GM12878 (cell line): ENCODE measurements around the gene PRIM1. TPM values are rescaled to one million over a fixed set of nuclear protein-coding genes. Genes with fewer than 3 reads are reported as not detected.

Source experiments
- ATAC-seq: fragments of 200-7000 bp; cut with Tn5 transposase; 3 replicates; pipeline ENCODE4 v1.9.1; 2020; ENCODE audit warnings: mild to moderate bottlenecking, moderate library complexity
- BruUV-seq: library from RNA; stranded (reverse); fragments of 400-500 nt; replicated peaks from 2 replicates; lab custom pipeline; 2021; lab: Mats Ljungman, UMichigan
- CTCF ChIA-PET: fragments of 300-600 bp; sonication (Branson Sonifier 250); formaldehyde crosslinking; extraction: SDS; loops from one replicate; lab custom pipeline; 2021; ENCODE audit warnings: inconsistent platforms; lab: Yijun Ruan, JAX
- POLR2A ChIA-PET: fragments of 350-600 bp; formaldehyde crosslinking; extraction: SDS; loops from one replicate; lab custom pipeline; 2021; ENCODE audit warnings: inconsistent platforms; lab: Charles Lee
- RAD21 ChIA-PET: fragments of 300-600 bp; sonication (Branson Sonifier 250); formaldehyde crosslinking; loops from one replicate; lab custom pipeline; 2023; ENCODE audit warnings: antibody characterized with exemption; ENCODE audit not compliant: unreplicated experiment; lab: Charles Lee
- SMC1A ChIA-PET: fragments of 300-600 bp; sonication (Branson Sonifier 250); formaldehyde crosslinking; loops from one replicate; lab custom pipeline; 2023; ENCODE audit not compliant: unreplicated experiment, uncharacterized antibody; lab: Charles Lee
- DNase-seq: peaks from one replicate; pipeline ENCODE4 v3.0.0-alpha.2; 2011; ENCODE audit warnings: low read depth, low spot score
- FAIRE-seq: peaks from 3 replicates; lab custom pipeline; 2011; peaks lifted over from hg19 to GRCh38; lab: Jason Lieb, UNC
- H2AFZ ChIP-seq: 2 replicates; pipeline ENCODE4 v1.6.0; 2011; ENCODE audit warnings: low read depth, low read length, control low read depth; ENCODE audit not compliant: control insufficient read depth
- H3K27ac ChIP-seq: 2 replicates; pipeline ENCODE4 v1.5.1; 2011; ENCODE audit warnings: control low read depth; ENCODE audit not compliant: control insufficient read depth, insufficient read depth
- H3K27me3 ChIP-seq, 2 experiments: replicated peaks in 1 of 2; 2 replicates each; pipeline versions ENCODE4 v1.6.0 to v1.6.1; 2011; ENCODE audit warnings: low read length in 1 of 2; ENCODE audit not compliant: control insufficient read depth in 2 of 2, insufficient read depth in 2 of 2
- H3K36me3 ChIP-seq, 2 experiments: 2 replicates each; pipeline ENCODE4 v1.5.1; 2011; ENCODE audit warnings: low read length in 1 of 2; ENCODE audit not compliant: control insufficient read depth in 2 of 2, insufficient read depth in 2 of 2
- H3K4me1 ChIP-seq: 2 replicates; pipeline ENCODE4 v1.6.1; 2011; ENCODE audit warnings: mild to moderate bottlenecking, low read length, moderate library complexity, mixed read lengths; ENCODE audit not compliant: control insufficient read depth, insufficient read depth
- H3K4me2 ChIP-seq: 2 replicates; pipeline ENCODE4 v1.6.0; 2011; ENCODE audit warnings: control low read depth; ENCODE audit not compliant: control insufficient read depth, insufficient read depth
- H3K4me3 ChIP-seq: fragments of 200-600 bp; sonication (generic); 2 replicates; pipeline ENCODE4 v1.5.1; 2016
- H3K79me2 ChIP-seq: 2 replicates; pipeline ENCODE4 v1.6.0; 2011; ENCODE audit warnings: low read length; ENCODE audit not compliant: control insufficient read depth, insufficient read depth
- H3K9ac ChIP-seq: 2 replicates; pipeline ENCODE4 v1.8.0; 2011; ENCODE audit warnings: low read length, control low read depth, mixed read lengths; ENCODE audit not compliant: control insufficient read depth, insufficient read depth
- H3K9me3 ChIP-seq: replicated peaks from 3 replicates; pipeline ENCODE4 v1.5.1; 2011; ENCODE audit warnings: mild to moderate bottlenecking, low read length; ENCODE audit not compliant: control insufficient read depth, insufficient read depth
- H4K20me1 ChIP-seq: 2 replicates; pipeline ENCODE4 v1.6.0; 2011; ENCODE audit not compliant: control insufficient read depth, insufficient read depth
- BCL11A ChIP-seq: IDR thresholded peaks from 2 replicates; pipeline ENCODE4 v1.6.1; 2011; ENCODE audit warnings: low read depth, low read length
- BHLHE40 ChIP-seq, 2 experiments: fragments of 450-650 bp in 1 of 2; IDR thresholded peaks; 2 replicates each; pipeline ENCODE4 v1.6.1; 2011 to 2017; ENCODE audit warnings: low read depth in 2 of 2, borderline replicate concordance in 1 of 2, improper control_type of control experiment in 1 of 2, low read length in 1 of 2, mild to moderate bottlenecking in 1 of 2
- E2F4 ChIP-seq: IDR thresholded peaks from 2 replicates; pipeline ENCODE4 v1.6.1; 2012; ENCODE audit warnings: low read depth, low read length, improper control_type of control experiment
- IRF5 ChIP-seq: fragments of 450-650 bp; IDR thresholded peaks from 2 replicates; pipeline ENCODE4 v1.6.1; 2017; ENCODE audit warnings: borderline replicate concordance
- MLLT1 ChIP-seq: fragments of 450-650 bp; IDR thresholded peaks from 2 replicates; pipeline ENCODE4 v1.6.1; 2016; ENCODE audit warnings: mild to moderate bottlenecking
- PBX3 ChIP-seq: IDR thresholded peaks from 2 replicates; pipeline ENCODE4 v1.6.1; 2011; ENCODE audit warnings: mild to moderate bottlenecking, low read depth, low read length, moderate library complexity; ENCODE audit not compliant: insufficient replicate concordance
- PRDM15 ChIP-seq: fragments of 450-650 bp; formaldehyde crosslinking; IDR thresholded peaks from 2 replicates; pipeline ENCODE4 v1.4.0; 2020; ENCODE audit warnings: mild to moderate bottlenecking, moderate library complexity
- RELB ChIP-seq: fragments of 450-650 bp; IDR thresholded peaks from 2 replicates; pipeline ENCODE4 v1.6.1; 2017; ENCODE audit warnings: low read depth, mild to moderate bottlenecking, moderate library complexity
- RFX5 ChIP-seq: IDR thresholded peaks from 2 replicates; pipeline ENCODE4 v1.6.1; 2011; ENCODE audit warnings: low read depth, low read length, improper control_type of control experiment
- WGBS: methylation state at CpG from one replicate; pipeline ENCODE4 v1.1.6; 2016; ENCODE audit warnings: low lambda C conversion rate; ENCODE audit not compliant: insufficient replicate concordance, insufficient coverage; ENCODE audit errors: missing lambda C conversion rate; 5-methylcytosine and 5-hydroxymethylcytosine counted together
- in situ Hi-C: fragments of 300-500 bp; cut with MboI; formaldehyde crosslinking; loops from 9 replicates; pipeline ENCODE4 v1.14.3; 2018; ENCODE audit warnings: mixed read lengths
- intact Hi-C: fragments of 100-400 bp; cut with micrococcal nuclease; formaldehyde crosslinking; loops from one replicate; pipeline ENCODE4 v1.14.2; 2022; ENCODE audit not compliant: unreplicated experiment
- polyA plus RNA-seq, 11 experiments: library from polyadenylated mRNA; depleted of rRNA in 4 of 11; unstranded in 6 of 11; stranded (reverse) in 5 of 11; fragments of >200 nt; fragmentation: Nextera tagmentation in 4 of 11; fragmentation: Illumina TruSeq in 1 of 11; extraction: Ambion mirVana in 4 of 11; extraction: Trizol in 1 of 11; gene quantifications; 1 replicate in 1 of 11; 2 replicates in 10 of 11; pipeline versions ENCODE4 v1.2.1 to v1.2.3, GENCODE V29; 2011 to 2016; ENCODE audit warnings: inconsistent platforms in 2 of 11, missing spikeins in 2 of 11, low read depth in 1 of 11
- total RNA-seq, 4 experiments: library from RNA; depleted of rRNA in 3 of 4; stranded (reverse); fragments of >200 nt in 3 of 4; fragmentation: Illumina TruSeq in 1 of 4; extraction: Trizol in 1 of 4; gene quantifications; 2 replicates each; pipeline versions ENCODE4 v1.2.1 to v1.2.3, GENCODE V29; 2013 to 2021

PRIM1 gene
- total and polyA plus RNA-seq, 10 of the 15 experiments (the other 5 are each of a cell fraction or from before 2014, with no cell fraction given): 27.1 to 70.6 (median 55.7) TPM

- Histone ChIP-seq H3K9ac (no peak overlapping the region), H3K4me3 (no peak overlapping the region), H2AFZ (no peak overlapping the region), H3K4me1 (no peaks in the 10 kb centered on the region), H4K20me1 (no peaks in the 10 kb centered on the region), H3K27me3 (no peaks in the 10 kb centered on the region), H3K4me2 (no peak overlapping the region), H3K79me2 (no peaks in the 10 kb centered on the region), H3K36me3 (no peaks in the 10 kb centered on the region), H3K27ac (no peak overlapping the region), H3K9me3 (no peaks in the 10 kb centered on the region)
- 91% methylated on average over 17 of the region's 17 CpGs for WGBS
- intact Hi-C loops (no loop called here), in situ Hi-C loops (no loop called here)
- CTCF ChIA-PET: no interaction called here
- SMC1A ChIA-PET: no interaction called here
- ATAC-seq (no peak), FAIRE-seq (no peak), DNase-seq (no peak)
- RAD21 ChIA-PET: no interaction called here
- POLR2A ChIA-PET: interaction anchor here (1.1 kb wide), 1 partner anchor 262 kb away, joined by 3 read pairs; no protein-coding TSS in a partner anchor
- BruUV-seq: no TSS peak
- TF ChIP-seq BHLHE40 (IDR thresholded peaks at IDR 0.05; ENCODE audit: borderline replicate concordance in 1 of 2, low read depth in 2 of 2, low read length in 1 of 2): no peak
- no peak for TF ChIP-seq RELB
- no peak for TF ChIP-seq MLLT1
- TF ChIP-seq PRDM15 (CRISPR knock-in tag): no peak
- TF ChIP-seq RFX5: no peak
- no peak for TF ChIP-seq BCL11A
- no peak for TF ChIP-seq PBX3
- TF ChIP-seq IRF5: no peak
- no peak for TF ChIP-seq E2F4
Measured at GRCh38 chr12:56778756-56779155, 26.6 kb upstream of the PRIM1 start.
